NCI-H187 (cell line): ENCODE results near the gene HOMER2.

ENCODE experiments used
- DNase-seq, 2 experiments: peaks; one replicate each; lab custom pipeline; 2025; lab: John Stamatoyannopoulos, UW

The HOMER2 gene

GRCh38 chr15:82930461-82930860, 22.1 kb downstream of the HOMER2 start:
- no peak for DNase-seq

DNA sequence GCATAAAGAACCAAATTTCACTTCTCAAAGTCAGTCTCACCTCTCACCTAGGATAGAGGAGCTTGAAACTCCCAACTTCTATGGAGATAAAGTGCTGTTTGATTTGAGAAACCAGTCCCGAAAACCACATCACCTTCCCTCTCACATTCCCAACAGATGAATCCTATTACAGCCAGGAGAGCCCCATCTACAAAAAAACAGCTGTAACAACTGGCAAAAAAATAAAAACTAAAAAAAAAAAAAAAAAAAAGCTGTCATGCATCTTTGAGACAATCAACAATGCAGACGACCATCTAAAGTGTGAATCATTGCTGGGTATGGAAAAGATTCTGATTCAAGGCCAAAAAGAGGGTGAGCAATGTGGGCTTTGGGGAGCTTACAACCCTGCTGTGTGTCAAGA, 23.8 kb downstream of the HOMER2 start:
- DNase-seq = no peak

DNA sequence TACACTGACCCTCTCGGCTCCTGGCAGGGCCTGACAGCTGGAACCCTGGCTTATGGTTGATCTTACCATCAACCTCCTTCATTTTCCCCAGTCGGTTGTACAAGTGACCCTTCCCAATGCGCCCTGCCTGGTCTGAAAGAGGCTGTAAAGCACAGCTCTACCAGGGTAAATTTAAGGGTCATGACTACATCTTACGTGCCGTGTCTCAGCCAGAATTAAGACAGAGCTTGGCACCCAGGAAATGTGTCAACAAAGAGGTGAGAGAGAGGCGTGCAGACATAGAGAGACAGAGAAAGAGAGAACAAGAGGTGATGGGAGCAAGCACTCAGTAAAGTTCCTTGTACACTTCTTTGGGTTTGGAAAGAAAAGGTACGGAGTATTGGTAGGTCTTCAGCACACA, 28.8 kb downstream of the HOMER2 start:
- DNase-seq = no peak

GRCh38 chr15:82922737-82923136, 29.8 kb downstream of the HOMER2 start:
- DNase-seq = no peak

DNA sequence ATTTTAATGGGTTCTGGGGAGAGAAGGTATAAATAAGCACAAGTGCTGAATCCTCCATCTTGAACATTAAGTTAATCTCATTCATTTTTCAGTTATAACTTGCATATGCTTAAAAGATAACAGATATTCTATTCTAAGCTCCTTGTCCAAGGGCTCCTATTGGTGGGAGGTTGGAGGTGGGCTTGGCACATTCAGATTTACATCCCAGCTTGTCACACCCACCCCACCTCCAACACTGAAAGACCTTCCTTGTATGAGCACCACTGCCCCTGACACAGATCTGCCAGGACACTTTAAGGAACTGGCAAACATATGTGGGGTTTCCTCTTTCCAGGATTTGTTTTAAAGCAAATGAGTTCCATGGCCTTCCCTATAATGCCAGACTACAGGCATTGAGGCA, 30.6 kb downstream of the HOMER2 start:
- DNase-seq = no peak

DNA sequence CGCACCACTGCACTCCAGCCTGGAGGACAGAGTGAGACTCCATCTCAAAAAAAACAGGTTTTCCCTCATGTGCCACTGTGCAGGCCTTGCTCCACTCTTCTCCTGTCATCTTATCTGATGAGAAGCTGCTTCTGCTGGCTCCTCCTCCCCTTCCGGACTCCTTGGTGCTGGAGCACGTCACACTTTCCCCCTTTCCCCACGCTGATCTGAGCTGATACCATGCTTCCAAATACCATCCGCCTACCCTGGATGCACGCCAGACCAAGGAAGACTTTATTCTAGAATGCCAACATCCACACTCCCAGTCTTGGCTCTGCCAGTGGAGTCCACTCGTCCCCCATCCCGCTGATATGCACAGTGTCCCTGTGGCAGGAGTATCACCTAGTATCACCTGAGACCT, 31.3 kb downstream of the HOMER2 start:
- no peak for DNase-seq

- DNase-seq = no peak
Observed at GRCh38 chr15:82919231-82919886, 33.2 kb downstream of the HOMER2 start.

- DNase-seq = no peak
Observed at GRCh38 chr15:82918607-82919230, 33.8 kb downstream of the HOMER2 start.

GRCh38 chr15:82918162-82918561, 34.4 kb downstream of the HOMER2 start:
- DNase-seq = no peak

DNA sequence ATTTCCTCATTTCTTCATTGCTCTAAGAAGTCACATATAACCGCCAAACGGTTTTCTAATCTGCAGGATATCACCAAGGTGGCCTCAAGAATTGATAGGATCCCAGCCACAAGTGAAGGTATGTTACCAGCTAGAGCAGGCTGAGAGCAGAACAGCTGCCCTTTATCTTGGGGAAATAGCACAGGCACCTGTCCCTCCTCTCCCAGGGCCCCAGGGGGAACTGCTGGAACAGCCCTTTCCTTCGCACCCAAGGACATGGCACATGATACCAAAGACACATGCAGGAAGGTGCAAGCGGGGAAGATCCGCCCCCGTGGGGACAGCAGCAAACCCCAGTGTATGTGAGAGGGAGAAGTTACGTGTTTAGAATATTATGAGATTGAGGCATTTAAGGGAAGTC, 35.3 kb downstream of the HOMER2 start:
- DNase-seq = no peak

DNA sequence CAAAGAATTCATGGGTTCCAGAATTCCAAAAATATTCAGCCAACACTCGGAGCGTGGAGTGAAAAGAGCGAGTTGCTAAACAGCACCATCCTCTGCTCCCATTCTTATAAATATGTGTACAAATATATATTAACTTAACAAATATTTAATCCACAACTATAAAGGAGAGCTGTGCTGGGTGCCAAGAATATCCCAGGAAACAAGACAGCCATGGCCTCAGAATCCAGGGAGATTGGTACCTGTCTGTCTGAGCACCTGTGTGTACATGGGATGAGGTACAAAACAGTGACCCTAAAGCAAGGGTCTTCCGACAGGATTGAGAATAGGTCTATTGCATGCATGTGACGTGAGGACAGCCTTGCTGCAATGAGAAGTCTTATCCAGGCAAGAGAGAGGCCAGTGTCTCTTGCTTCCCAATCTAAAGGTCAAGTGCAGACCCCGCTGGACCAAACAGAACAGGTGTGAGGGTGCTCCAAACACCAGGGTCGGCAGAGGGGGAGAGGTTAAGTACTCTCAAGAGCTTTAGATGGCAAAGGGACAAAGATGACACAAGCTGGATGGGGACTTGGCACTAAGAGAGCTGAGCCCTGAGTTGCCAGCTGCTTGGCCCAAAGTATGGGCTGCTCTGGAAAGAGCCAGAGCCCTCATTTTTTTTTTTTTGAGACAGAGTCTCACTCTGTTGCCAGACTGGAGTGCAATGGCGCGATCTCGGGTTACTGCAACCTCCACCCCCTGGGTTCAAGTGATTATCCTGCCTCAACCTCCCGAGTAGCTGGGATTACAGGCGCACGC, 36.2 kb downstream of the HOMER2 start:
- no peak for DNase-seq

GRCh38 chr15:82914396-82914795, 38.1 kb downstream of the HOMER2 start:
- DNase-seq = no peak

GRCh38 chr15:82911458-82911857, 41.1 kb downstream of the HOMER2 start:
- no peak for DNase-seq

- DNase-seq = no peak
Observed at GRCh38 chr15:82910721-82911120, 41.8 kb downstream of the HOMER2 start.

DNA sequence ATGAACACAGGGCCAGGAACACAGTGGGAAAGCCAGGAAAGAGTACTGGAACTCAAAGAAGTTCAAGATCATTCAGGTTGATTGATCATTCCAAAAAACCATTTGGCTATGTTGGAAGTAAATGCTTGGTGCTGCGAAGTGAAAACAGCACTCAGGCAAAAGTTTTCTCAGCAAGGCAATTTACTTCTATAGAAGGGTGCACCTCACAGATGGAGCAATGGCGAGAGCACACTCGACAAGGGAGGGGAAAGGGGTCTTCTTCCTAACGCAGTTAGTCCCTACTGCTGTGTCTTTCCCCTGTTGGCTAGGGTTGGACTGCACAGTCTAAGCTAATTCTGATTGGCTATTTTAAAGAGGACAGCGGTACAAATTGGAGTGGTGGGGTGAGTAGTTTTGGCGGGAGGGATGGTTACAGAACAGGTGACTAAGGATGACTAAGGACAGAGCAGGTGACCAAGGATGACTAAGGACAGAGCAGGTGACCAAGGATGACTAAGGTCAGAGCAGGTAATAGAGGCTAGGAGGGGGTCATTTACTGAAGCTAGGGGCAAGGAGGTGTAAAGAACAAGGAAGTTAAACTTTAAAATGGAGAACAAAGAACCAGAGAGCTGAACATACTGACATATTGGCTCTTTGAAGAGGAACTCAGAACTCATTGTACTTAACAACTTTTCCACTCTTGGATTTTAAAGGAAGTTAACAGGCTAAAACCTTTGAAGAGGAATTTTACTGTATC, 43.3 kb downstream of the HOMER2 start:
- no peak for DNase-seq

- no peak for DNase-seq
Observed at GRCh38 chr15:82907350-82907749, 45.2 kb downstream of the HOMER2 start.

DNA sequence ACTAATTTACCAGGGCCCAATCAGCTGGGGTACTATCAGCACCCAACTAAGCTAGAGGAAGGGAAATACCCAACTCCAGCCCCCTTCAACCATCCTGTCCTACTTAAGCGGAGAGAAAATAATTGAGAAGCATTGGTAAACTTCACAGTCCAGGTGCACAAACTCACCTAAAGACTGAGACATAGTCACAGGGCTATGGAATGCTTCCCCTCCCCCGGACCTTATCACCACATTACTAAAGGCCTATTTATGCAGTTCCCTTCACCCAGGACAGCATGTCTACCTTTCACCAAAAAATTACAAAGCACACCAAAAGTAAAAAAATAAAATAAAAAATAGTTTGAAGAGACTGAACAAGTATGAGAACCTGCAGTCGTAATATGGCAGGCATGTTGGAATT, 47.9 kb downstream of the HOMER2 start:
- DNase-seq = no peak

DNA sequence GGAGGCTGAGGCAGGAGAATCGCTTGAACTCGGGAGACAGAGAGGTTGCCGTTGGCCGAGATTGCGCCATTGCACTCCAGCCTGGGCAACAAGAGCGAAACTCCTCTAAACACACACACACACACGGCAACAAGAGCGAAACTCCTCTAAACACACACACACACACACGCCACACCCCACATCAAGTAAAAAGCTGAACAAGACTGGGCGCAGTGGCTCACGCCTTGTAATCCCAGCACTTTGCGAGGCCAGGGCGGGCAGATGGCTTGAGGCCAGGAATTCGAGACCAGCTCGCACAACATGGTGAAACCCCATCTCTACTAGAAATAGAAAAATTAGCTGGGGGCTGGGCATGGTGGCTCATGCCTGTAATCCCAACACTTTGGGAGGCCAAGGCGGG, 49.0 kb downstream of the HOMER2 start:
- no peak for DNase-seq

DNA sequence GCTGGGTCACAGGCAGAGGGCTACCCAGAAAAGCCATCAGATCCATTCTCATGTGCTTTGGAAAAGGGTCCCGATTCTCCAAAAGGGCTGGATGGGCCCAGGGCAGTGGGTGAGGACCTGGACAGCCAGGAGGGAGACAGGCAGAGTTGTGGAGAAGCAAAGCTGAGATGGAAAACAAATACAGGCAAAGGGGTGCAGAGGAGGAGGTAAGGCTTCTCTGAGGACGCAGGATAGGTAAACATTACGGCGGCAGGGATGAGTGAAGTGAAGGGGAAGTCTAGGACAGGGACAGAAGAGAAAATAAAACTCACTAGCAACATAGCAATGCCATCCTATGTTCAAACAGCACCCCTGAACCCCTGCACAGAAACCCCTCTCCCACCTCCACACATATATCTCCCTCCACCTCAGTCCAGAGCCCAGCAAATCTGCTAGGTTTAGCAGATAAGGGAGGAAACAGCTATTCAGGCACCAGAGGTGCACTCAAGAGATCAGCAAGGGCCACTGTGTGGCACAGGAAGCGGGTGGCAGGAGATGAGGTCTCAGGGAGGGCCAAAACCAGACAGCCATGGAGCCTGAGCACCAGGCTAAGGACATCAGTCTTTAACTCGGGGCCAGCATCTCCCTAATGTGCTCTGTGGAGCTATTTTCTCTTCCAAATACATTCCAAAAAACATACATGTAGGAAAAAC, 51.3 kb downstream of the HOMER2 start:
- DNase-seq = no peak

DNA sequence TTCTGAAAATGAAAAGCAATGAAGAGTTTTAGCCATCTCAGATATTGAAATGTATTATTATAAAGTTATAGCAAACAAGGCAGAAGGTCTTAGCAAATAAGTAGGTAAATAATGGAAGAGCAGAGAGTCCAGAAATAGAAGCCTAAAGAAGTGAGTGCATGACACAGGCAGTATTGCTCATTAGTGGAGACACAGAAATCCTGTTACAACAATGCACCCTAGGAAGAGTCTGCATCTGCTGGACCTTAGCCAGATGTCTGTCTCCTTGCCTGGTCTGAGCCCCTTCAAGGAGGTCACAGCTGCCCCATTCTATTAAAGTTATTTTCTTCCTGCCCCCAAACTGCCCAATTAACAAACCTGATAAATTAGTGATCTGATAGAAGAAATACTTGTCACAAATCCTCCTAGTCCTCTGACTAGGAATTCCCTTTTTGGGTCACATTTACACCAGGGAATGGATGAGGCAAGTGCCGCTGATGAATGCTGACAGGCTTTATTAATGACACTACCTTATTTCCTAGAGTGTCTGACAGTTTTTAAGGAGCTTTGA, 51.9 kb downstream of the HOMER2 start:
- DNase-seq = no peak

GRCh38 chr15:82898961-82899360, 53.6 kb downstream of the HOMER2 start:
- DNase-seq = no peak

- no peak for DNase-seq
Observed at GRCh38 chr15:82895983-82896382, 56.5 kb downstream of the HOMER2 start.
